SU-DHL-6 (cell line): ENCODE measurements around the gene APOC3.

Source experiments
- H2AFZ ChIP-seq: fragments of 200-600 bp; sonication (generic); 2 replicates; pipeline ENCODE4 v1.6.1; 2014; ENCODE audit warnings: low read depth, mild to moderate bottlenecking, moderate library complexity, mixed read lengths, antibody characterized with exemption, low read length; ENCODE audit not compliant: severe bottlenecking
- H3F3A ChIP-seq: fragments of 200-600 bp; shearing (Covaris generic); 2 replicates; pipeline ENCODE4 v1.6.0; 2016; ENCODE audit warnings: antibody characterized with exemption, mild to moderate bottlenecking; ENCODE audit not compliant: insufficient read depth
- H3K27ac ChIP-seq: fragments of 200-600 bp; sonication (generic); 2 replicates; pipeline ENCODE4 v1.5.1; 2016; ENCODE audit warnings: low read depth, mild to moderate bottlenecking, low read length, moderate library complexity, mixed read lengths
- H3K27me3 ChIP-seq: fragments of 200-600 bp; sonication (generic), shearing (Covaris generic); 2 replicates; pipeline ENCODE4 v1.6.0; 2014; ENCODE audit warnings: mild to moderate bottlenecking, low read length
- H3K36me3 ChIP-seq: fragments of 200-600 bp; sonication (generic); 2 replicates; pipeline ENCODE4 v1.6.1; 2014; ENCODE audit warnings: mild to moderate bottlenecking, low read length, mixed read lengths
- H3K4me2 ChIP-seq: fragments of 300-600, 200-600 bp; shearing (Covaris generic), sonication (generic); 2 replicates; pipeline ENCODE4 v1.6.0; 2014; ENCODE audit warnings: low read length, low read depth, mild to moderate bottlenecking; ENCODE audit not compliant: poor library complexity, severe bottlenecking
- H3K4me3 ChIP-seq: fragments of 200-600 bp; sonication (generic); 2 replicates; pipeline ENCODE4 v1.5.1; 2014; ENCODE audit warnings: antibody characterized with exemption, low read length, mild to moderate bottlenecking, mixed read lengths; ENCODE audit not compliant: insufficient read depth, poor library complexity, severe bottlenecking
- H3K79me2 ChIP-seq: fragments of 200-600 bp; sonication (generic); 2 replicates; pipeline ENCODE4 v1.6.1; 2014; ENCODE audit warnings: mild to moderate bottlenecking, low read length, moderate library complexity; ENCODE audit not compliant: insufficient read depth
- H3K9ac ChIP-seq: fragments of 200-600 bp; sonication (generic); 2 replicates; pipeline ENCODE4 v1.7.0; 2014; ENCODE audit warnings: mild to moderate bottlenecking, low read length
- H3K9me2 ChIP-seq: fragments of 200-600 bp; sonication (generic); replicated peaks from 2 replicates; pipeline ENCODE4 v1.6.1; 2014; ENCODE audit warnings: low read length; ENCODE audit not compliant: insufficient read depth
- H3K9me3 ChIP-seq: fragments of 200-600 bp; sonication (generic); 2 replicates; pipeline ENCODE4 v1.6.1; 2014; ENCODE audit warnings: low read length, mixed read lengths; ENCODE audit not compliant: insufficient read depth
- H4K20me1 ChIP-seq: fragments of 200-600 bp; sonication (generic); 2 replicates; pipeline ENCODE4 v1.6.1; 2014; ENCODE audit warnings: low read depth, mild to moderate bottlenecking, antibody characterized with exemption, low read length, moderate library complexity, mixed read lengths
- EZH2phosphoT487 ChIP-seq: fragments of 200-600 bp; sonication (generic), shearing (Covaris generic); conservative IDR thresholded peaks from 2 replicates; pipeline ENCODE4 v1.6.1; 2018; ENCODE audit warnings: mild to moderate bottlenecking, antibody characterized with exemption, low read length, moderate library complexity, mixed read lengths
- TF ChIP-seq, protein P1 (sequence below): fragments of 200-600 bp; sonication (generic); IDR thresholded peaks from one replicate; pipeline ENCODE4 v1.5.1; 2017; ENCODE audit warnings: antibody characterized with exemption, mild to moderate bottlenecking, low read length, moderate library complexity; ENCODE audit not compliant: insufficient read depth, poor library complexity, severe bottlenecking

The APOC3 gene

DNA sequence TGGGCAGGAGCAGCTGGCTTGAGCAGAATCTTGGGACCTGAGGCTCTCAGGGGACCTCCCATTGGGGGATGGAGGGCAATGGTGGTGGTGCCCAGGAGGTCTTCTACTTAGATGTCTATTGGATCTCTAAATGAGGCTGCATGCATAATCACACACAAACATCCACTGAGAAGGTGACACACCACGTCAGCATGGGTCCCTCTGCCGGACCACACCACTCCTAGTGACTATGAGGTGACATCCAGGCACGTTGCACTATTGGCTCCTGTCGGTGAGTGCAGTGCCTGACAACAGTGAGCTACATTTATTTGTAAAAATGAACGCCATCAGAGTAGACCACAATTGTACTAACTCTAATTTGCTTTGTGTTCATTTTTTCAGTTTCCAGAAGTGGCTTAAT is 4.3 kb upstream of the APOC3 start:
- TF ChIP-seq, protein P1, sequence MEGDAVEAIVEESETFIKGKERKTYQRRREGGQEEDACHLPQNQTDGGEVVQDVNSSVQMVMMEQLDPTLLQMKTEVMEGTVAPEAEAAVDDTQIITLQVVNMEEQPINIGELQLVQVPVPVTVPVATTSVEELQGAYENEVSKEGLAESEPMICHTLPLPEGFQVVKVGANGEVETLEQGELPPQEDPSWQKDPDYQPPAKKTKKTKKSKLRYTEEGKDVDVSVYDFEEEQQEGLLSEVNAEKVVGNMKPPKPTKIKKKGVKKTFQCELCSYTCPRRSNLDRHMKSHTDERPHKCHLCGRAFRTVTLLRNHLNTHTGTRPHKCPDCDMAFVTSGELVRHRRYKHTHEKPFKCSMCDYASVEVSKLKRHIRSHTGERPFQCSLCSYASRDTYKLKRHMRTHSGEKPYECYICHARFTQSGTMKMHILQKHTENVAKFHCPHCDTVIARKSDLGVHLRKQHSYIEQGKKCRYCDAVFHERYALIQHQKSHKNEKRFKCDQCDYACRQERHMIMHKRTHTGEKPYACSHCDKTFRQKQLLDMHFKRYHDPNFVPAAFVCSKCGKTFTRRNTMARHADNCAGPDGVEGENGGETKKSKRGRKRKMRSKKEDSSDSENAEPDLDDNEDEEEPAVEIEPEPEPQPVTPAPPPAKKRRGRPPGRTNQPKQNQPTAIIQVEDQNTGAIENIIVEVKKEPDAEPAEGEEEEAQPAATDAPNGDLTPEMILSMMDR: no peak
- no peak for TF ChIP-seq EZH2phosphoT487

DNA sequence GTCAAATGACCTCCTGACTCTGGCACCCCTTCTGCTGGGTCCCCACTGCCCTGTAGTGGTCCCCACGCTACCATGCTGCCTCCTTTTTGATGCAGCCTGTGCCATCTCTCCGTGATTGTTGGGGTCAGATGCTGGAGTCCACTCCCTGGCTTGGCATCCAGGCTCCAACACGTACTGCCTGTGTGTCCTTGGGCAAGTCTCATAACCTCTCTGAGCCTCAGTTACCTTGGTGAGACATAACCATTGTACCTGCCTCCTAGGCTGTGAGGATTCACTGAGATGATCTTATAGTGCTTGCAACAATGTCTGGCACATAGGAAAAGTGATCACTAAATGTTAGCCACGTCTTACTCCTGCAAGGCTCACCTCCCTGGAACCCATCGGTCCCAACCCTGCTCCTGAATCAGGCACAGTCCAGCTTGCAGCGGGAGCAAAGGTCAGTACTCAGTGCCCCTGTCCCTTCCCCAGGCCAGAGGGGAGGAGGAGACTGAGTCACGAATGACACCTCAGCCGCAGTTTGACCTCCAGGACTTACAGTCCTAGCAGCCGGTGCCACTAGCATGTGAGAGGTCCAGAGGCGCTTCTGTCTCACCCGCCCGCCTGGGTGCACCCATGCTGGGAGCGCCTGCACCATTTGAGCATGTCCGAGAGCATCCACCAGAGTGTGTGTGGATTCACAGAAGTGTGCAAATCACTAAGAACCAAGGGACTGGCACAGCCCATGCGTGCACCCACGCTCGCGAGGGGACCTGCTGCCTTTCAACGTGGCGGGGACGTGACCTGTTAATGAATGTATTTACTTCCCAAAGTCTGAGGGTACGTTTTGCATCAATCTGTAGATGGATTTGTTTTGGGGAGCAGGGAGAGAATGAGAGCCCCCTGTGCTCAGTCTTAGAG is 3.6 kb upstream of the APOC3 start:
- H3K27me3 ChIP-seq: no peaks in the 10 kb centered on the region
- H4K20me1 ChIP-seq: no peaks in the 10 kb centered on the region
- no peaks in the 10 kb centered on the region for H3F3A ChIP-seq
- no peaks in the 10 kb centered on the region for H3K79me2 ChIP-seq
- no peak overlapping the region for H3K4me3 ChIP-seq
- H2AFZ ChIP-seq: no peak overlapping the region
- H3K4me2 ChIP-seq: no peak overlapping the region
- H3K9me3 ChIP-seq: no peaks in the 10 kb centered on the region
- no peaks in the 10 kb centered on the region for H3K36me3 ChIP-seq
- H3K9ac ChIP-seq: no peak overlapping the region
- no peaks in the 10 kb centered on the region for H3K9me2 ChIP-seq
- no peak overlapping the region for H3K27ac ChIP-seq
- TF ChIP-seq, protein P1: no peak
- TF ChIP-seq EZH2phosphoT487: no peak

More for the DNA sequence above, 4.3 kb upstream of the APOC3 start:
- Histone ChIP-seq H4K20me1 (no peaks in the 10 kb centered on the region), H3K36me3 (no peaks in the 10 kb centered on the region), H3K9me2 (no peaks in the 10 kb centered on the region), H3K27ac (no peak overlapping the region), H3K4me3 (no peak overlapping the region), H3F3A (no peaks in the 10 kb centered on the region), H3K79me2 (no peaks in the 10 kb centered on the region), H3K9me3 (no peaks in the 10 kb centered on the region), H2AFZ (no peak overlapping the region), H3K27me3 (no peaks in the 10 kb centered on the region), H3K4me2 (no peak overlapping the region), H3K9ac (no peak overlapping the region)

GRCh38 chr11:116826751-116827431 is 2.8 kb upstream of the APOC3 start:
- no peak overlapping the region for H3K4me3 ChIP-seq
- no peaks in the 10 kb centered on the region for H3K36me3 ChIP-seq
- H3K4me2 ChIP-seq: no peak overlapping the region
- H3K9ac ChIP-seq: no peak overlapping the region
- no peak overlapping the region for H3K27ac ChIP-seq
- H3K27me3 ChIP-seq: no peaks in the 10 kb centered on the region
- H2AFZ ChIP-seq: no peak overlapping the region
- H4K20me1 ChIP-seq: no peaks in the 10 kb centered on the region
- H3K79me2 ChIP-seq: no peaks in the 10 kb centered on the region
- H3K9me3 ChIP-seq: no peaks in the 10 kb centered on the region
- H3F3A ChIP-seq: no peaks in the 10 kb centered on the region
- H3K9me2 ChIP-seq: no peaks in the 10 kb centered on the region
- TF ChIP-seq EZH2phosphoT487: no peak
- TF ChIP-seq, protein P1: no peak
